Panc1 (cell line): ENCODE results near the gene DCXR.

Experiments used
- CTCF ChIP-seq: fragments of 450-650 bp; IDR thresholded peaks from 2 replicates; pipeline ENCODE4 v1.5.1; 2017; ENCODE audit warnings: mild to moderate bottlenecking
- POLR2AphosphoS5 ChIP-seq: IDR thresholded peaks from 2 replicates; pipeline ENCODE4 v1.6.1; 2012; ENCODE audit warnings: mild to moderate bottlenecking, low read depth, low read length, moderate library complexity
- SIN3A ChIP-seq: IDR thresholded peaks from 2 replicates; pipeline ENCODE4 v1.6.1; 2012; ENCODE audit warnings: low read depth, mild to moderate bottlenecking, low read length, moderate library complexity, borderline replicate concordance; ENCODE audit not compliant: insufficient read depth

GRCh38 chr17:82059272-82060000, 21.9 kb upstream of the DCXR start:
- TF ChIP-seq SIN3A (no peak), CTCF (no peak), POLR2AphosphoS5 (peak; percentile 14; the same call in 1 of the 2 replicates)
